GM19099 (cell line): ENCODE measurements around the gene MYRIP.

Source experiments
- POLR2A ChIP-seq: IDR thresholded peaks from 3 replicates; pipeline ENCODE4 v1.6.1; 2011; ENCODE audit warnings: low read depth; ENCODE audit not compliant: insufficient read length; ENCODE audit errors: extremely low read depth

Gene MYRIP

DNA sequence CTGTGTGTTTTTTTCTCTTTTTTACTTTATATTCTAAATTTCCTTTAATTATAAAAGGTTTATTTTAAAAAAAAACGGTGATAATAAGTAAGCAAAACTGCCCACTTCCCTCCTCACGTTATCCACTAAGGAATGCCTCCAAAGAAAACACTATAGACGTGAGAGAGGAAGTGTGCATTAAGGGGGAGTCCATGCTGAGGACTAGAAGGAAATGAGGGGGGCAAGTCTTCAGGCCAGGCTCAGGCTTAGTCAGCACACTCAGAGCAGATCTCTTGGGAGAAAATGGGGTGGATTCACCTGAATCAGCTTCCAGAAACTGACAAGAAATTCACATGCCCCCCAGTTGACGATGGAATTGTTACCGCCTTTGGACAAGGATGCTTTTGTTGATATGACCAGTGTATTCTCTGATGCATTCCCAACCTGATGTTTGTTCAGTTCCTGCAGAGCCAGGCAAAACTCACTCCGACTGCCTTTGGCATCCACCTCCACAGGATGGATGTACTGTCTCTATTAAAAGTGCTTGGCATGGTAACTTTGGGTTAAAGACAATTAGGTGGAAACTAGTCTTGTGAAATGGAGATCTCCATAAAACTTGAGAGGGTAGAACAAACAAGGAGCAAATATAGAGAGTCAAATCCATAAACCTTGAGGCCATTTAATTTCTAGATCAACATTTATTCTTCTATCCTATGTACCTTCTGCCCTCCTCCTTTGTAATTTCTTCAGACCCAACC is 167.8 kb downstream of the MYRIP start:
- TF ChIP-seq POLR2A = no peak

DNA sequence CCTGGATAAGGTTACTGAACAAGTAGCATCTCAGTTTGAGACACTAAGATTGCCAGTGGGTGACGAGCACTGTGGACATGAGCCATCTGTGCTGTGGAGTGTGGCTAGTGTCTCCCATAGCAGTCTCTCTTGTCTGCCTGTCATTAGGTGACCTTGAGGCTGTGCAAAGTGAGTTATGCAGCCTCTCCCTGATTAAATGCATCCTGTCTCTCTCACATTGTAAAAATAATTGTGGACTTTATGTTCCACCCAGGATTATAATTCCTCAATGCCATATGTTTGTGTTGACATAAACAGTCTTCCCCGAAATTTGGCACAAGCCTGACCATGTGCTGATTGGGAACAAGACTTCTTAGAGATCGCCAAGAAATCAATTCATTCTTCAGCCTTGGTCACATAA is 168.9 kb downstream of the MYRIP start:
- no peak for TF ChIP-seq POLR2A

- no peak for TF ChIP-seq POLR2A
Measured at GRCh38 chr3:39980058-39980457, 170.6 kb downstream of the MYRIP start.

DNA sequence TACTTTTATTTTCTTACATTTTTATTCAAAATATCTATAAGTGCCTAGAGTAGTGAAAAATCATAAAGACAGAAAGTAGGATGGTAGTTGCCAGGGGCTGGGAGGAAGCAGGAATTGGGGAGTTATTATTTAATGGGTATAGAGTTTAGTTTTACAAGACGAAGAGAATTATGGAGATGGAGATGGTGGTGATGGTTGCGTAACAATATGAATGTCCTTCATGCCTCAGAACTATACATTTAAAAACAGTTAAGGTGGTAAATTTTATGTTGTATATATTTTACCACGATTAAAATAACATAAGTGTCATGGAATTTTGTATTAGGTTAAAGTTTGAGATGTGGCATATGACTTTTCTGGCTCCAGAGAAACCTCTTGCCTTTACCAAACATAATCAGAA is 171.4 kb downstream of the MYRIP start:
- TF ChIP-seq POLR2A = no peak

- TF ChIP-seq POLR2A = no peak
Measured at GRCh38 chr3:39981547-39982184, 172.3 kb downstream of the MYRIP start.

DNA sequence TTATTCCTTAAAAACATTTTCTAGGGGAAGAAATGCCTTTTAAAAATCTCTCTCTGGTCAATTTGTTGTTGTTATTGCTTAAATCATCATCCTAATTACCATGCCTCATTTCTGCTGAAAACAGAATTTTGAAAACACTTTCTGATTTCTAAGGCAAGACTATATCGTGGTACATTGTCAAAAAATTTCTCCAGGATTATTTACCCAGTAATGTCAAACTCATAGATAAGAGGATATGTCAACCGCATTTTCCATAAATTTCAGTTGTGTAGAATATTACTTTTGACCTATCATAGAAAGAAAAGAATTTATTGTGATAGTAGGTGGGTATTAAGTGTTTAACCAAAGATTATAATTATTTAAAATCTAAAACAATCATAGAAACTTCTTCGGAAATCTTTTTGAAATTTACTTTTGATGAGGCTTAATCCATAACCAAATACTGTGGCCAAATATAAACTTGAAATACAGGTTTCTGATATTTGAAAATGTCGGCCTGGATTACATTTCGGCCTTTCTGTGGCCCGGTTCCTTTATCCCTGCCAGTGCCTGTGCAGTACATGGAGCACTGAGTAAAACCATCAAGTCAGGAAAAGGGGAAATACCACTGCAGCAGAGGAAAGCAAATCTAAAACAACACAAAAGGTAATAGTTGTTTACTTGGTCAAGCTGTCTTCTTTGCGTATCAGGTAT is 173.4 kb downstream of the MYRIP start:
- TF ChIP-seq POLR2A = no peak

DNA sequence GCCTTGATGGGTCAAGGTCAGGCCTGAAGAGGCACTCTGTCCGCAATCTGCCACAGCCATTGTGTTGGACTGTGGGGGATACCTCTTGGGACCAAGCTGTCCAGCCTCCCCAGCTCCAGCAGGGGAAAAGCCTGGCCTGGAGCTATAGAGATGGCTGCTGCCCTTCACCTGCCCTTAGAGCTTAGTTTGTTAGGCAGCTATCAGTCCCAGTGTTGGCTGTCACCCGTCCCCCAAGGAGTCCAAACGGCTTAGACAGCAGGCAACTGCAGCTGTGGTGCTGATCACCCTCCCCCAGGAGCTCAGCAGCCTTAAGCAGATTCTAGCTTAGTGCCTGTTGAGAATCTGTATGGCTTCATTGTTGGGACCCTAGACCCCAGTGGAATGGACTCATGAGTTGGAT is 180.3 kb downstream of the MYRIP start:
- TF ChIP-seq POLR2A = no peak

GRCh38 chr3:39990532-39990931 is 181.1 kb downstream of the MYRIP start:
- TF ChIP-seq POLR2A = no peak

DNA sequence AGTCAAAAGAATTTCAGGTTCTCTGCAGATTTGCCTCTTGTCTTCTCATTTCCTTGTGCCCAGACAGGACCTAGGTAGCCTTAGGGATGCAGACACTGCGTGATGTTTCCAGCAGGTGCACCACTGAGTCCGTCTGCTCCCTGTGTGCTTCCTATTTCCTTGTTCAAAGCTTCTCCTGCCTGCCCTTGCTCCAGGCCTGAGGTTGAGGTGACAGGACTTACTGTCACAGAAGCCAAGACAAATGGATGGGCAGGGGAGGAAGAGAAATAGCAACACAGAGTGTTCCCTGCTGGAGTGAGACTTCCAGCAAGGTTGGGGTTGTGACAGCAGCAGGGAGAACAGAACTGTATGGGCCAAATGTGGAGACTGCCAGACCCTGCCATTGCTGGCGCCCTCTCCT is 199.4 kb downstream of the MYRIP start:
- no peak for TF ChIP-seq POLR2A

DNA sequence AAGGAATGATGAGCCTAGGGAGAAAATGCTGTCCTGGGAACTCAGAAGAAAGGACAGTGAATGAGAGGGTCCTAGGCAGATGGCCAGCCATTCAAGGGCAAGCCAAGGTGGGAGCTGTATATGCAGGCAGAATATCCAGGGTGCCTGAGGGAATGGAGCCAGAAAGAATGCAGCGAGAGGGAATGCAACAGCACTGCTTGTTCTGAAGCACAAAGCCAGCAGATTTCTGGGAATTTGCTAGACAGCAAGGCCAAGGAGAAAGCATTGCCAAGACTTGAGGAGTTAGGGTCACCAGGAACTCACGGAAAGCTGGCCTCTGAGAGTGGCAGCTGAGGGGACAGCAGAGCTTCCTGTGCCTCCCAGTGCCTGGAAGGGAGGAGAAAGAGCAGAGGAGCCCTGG is 200.6 kb downstream of the MYRIP start:
- no peak for TF ChIP-seq POLR2A

- no peak for TF ChIP-seq POLR2A
Measured at GRCh38 chr3:40012381-40012780, 203.0 kb downstream of the MYRIP start.

- TF ChIP-seq POLR2A = no peak
Measured at GRCh38 chr3:40016391-40016790, 207.0 kb downstream of the MYRIP start.

GRCh38 chr3:40018369-40018768 is 209.0 kb downstream of the MYRIP start:
- TF ChIP-seq POLR2A = no peak

- no peak for TF ChIP-seq POLR2A
Measured at GRCh38 chr3:40019376-40019775, 210.0 kb downstream of the MYRIP start.

DNA sequence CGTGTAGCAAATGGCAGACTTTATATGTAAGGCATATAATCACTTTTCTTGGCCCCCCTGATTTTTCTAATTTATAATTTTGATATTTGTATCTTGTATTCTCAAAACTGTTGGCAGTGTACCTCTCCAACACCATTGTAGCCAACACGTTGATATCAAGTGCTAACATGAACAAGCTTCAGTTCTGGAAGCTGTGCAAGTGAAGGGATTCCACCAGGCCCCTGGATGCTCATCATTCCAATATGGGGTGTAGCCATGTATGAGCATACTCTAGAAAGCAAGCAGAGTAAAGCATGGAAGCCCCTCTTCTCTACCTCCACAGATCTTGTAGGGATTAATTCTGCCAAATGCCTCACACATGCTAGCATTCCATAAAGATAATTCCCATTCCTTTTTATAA is 211.3 kb downstream of the MYRIP start:
- no peak for TF ChIP-seq POLR2A

GRCh38 chr3:40021338-40021737 is 211.9 kb downstream of the MYRIP start:
- TF ChIP-seq POLR2A = no peak
